Fibroblast of villous mesenchyme (primary cell): ENCODE measurements around the gene RPTOR. TPM values are rescaled to one million over a fixed set of nuclear protein-coding genes. Genes with fewer than 3 reads are reported as not detected.

Experiments
- DNase-seq: peaks from one replicate; pipeline ENCODE4 v3.0.0-alpha.2; 2010; ENCODE audit warnings: low read depth
- H3K4me3 ChIP-seq: 2 replicates; pipeline ENCODE4 v1.5.1; 2011; ENCODE audit warnings: low read depth, mild to moderate bottlenecking, low read length
- total RNA-seq: library from RNA; depleted of rRNA; stranded (reverse); fragments of >200 nt; gene quantifications from 2 replicates; pipeline ENCODE4 v1.2.3, GENCODE V29; 2012
- TF ChIP-seq, protein P1 (sequence below): IDR thresholded peaks from 2 replicates; pipeline ENCODE4 v1.5.1; 2012; ENCODE audit warnings: low read depth, mild to moderate bottlenecking, low read length; ENCODE audit not compliant: insufficient read depth

Gene RPTOR
- total RNA-seq, 1 donor: 35.8 TPM

DNA sequence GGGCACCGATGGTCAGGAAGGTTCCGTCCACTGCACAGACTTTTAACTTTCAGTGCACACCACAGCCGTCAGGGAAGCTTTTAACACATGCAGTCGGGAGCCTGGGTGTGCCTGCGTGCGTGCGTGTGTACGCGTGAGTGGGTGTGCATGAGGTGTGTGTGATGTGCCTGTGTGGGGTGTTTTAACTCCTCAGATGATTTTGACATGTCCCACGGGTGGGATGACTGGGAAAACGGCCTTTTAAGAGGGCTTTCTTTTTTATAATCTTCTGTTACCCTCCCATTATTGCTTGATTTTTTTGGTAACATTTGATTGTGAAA lies 294.3 kb downstream of the RPTOR start:
- H3K4me3 ChIP-seq: no peak overlapping the region
- no peak for DNase-seq
- TF ChIP-seq, protein P1, sequence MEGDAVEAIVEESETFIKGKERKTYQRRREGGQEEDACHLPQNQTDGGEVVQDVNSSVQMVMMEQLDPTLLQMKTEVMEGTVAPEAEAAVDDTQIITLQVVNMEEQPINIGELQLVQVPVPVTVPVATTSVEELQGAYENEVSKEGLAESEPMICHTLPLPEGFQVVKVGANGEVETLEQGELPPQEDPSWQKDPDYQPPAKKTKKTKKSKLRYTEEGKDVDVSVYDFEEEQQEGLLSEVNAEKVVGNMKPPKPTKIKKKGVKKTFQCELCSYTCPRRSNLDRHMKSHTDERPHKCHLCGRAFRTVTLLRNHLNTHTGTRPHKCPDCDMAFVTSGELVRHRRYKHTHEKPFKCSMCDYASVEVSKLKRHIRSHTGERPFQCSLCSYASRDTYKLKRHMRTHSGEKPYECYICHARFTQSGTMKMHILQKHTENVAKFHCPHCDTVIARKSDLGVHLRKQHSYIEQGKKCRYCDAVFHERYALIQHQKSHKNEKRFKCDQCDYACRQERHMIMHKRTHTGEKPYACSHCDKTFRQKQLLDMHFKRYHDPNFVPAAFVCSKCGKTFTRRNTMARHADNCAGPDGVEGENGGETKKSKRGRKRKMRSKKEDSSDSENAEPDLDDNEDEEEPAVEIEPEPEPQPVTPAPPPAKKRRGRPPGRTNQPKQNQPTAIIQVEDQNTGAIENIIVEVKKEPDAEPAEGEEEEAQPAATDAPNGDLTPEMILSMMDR: no peak

DNA sequence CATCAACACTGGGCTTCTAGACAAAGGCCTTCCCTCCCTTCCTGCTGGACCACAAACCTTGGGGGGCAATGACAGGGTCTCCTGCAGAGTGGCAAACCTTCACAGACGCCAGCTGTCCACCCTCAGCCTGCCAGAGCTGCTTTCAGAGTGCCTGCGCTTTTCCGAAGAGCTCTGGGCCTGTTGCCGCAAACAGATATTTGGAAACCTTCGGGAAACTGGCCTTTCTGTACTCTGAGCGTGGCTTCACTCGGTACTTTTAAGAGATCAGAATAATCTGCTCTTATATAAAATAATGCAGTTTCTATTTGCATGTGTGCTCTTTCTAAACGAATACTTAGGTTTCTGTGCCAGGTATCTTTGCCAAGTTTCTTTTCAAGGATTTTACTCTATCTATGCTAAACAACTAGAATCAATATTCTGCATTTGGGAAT lies 294.9 kb downstream of the RPTOR start:
- H3K4me3 ChIP-seq: no peak overlapping the region
- no peak for DNase-seq
- TF ChIP-seq, protein P1: no peak

DNA sequence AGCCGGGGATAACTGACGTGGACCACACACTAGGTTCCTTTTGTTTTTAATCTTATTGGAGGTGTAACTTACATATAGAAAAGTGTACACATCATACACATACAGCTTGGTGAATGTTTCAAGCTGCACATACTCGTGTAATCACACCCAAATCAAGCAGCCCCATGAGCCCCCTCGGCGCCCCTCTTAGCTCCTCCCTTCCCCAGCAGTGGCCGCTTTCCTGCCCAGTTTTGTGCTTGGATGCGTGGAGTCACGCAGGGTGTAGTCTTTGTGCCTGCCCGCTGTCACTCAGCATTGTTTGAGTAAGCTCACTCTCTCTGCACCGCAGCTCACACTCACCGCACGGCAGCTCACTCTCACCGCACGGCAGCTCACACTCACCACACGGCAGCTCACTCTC lies 295.3 kb downstream of the RPTOR start:
- TF ChIP-seq, protein P1: no peak
- no peak overlapping the region for H3K4me3 ChIP-seq
- DNase-seq: no peak

DNA sequence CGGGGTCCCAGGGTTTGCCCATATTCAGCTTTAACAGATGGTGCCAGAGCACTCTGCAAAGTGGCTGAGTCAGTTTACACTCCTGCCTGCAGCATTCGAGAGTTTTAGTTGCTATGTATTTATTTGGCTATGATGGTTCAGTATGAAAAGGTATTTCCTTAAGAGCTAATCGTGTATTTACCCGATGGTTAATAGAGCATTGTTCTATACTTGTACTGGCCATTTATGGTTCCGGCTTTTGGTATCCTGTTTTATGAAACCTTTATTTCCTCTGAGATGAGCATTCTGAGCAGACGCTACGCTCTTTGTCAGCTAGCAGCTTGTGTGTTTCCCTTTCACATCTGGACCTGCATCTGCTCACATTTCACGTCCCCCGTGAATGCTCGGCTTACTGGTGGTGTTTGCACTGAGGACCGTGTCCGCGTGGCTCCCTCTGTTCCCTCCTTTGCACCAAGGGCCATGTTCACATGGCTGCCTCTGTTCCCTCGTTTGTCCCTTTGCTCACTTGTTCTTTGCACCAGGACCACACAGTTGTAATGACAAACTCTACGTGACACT lies 297.9 kb downstream of the RPTOR start:
- TF ChIP-seq, protein P1: no peak
- DNase-seq: no peak
- no peak overlapping the region for H3K4me3 ChIP-seq

DNA sequence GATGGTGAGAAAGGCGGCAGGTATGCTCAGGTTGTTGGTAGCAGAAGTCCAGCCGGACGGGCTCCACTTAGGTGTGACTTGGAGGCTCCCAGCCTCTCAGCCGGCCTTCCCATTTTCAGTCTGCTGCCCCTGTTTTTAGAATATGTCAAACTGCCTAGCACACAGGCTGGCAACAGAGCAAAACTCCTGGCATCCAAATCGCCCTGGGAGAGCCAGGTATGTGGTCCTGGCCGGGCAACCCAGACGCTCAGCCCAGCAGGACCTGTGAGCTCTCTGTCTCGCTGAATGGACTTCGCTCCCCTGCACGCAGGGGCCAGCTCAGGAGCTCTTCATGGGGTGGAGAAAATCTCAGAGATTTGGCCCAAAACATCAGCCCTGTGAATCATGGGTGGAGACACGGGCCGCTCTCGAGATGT lies 299.1 kb downstream of the RPTOR start:
- TF ChIP-seq, protein P1: no peak
- no peak for DNase-seq
- no peak overlapping the region for H3K4me3 ChIP-seq

DNA sequence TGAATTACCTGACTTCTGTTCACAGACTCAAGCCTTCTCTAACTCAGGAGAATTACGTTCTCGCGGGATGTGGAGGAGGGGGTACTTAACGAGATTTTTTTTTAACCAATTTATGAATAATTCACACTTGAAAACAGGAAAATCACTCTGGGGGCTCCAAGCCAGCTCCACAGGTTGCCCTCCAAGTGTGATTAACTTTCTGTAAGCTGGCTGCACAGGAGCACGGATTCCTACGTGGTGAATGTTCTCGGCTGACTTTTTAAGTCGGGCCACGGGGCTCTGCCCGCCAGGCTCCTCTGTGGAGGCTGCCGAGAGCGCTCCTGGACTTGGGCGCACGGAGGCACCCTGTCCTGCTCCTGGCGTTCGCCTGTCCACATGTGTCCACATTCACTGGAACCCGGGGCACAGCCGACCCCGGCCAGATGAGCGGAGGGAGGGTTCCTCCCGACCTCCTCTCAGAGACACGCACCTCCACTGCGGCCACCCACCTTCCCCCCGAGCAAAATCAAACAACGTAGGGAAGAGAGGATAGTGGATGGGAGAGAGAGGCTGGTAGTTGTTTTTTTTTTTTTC lies 299.9 kb downstream of the RPTOR start:
- no peak for DNase-seq
- TF ChIP-seq, protein P1: no peak
- no peak overlapping the region for H3K4me3 ChIP-seq
